ENCODE results near the gene RAI1. TPM values are rescaled to one million over a fixed set of nuclear protein-coding genes. Genes with fewer than 3 reads are reported as not detected.

Gene RAI1
- total and polyA plus RNA-seq, 2 of the 13 experiments (the other 11 are each of a cell fraction or from before 2014, with no cell fraction given) = 3.4 to 5.2 TPM

- no peak overlapping the region for H3K4me3 ChIP-seq (replicated peaks in 1 of 3; ENCODE audit: insufficient read depth in 1 of 3, low read depth in 2 of 3, low read length in 3 of 3)
- no peaks in the 10 kb centered on the region for H3K79me2 ChIP-seq (ENCODE audit: insufficient read depth, low read length)
- in situ Hi-C loops (cut with HindIII; ENCODE audit: extremely low pct_ligation_motif_present, low pct_unique_long_range_greater_than_20kb) (loop anchor here (5.0 kb wide), 1 partner anchor 53 kb away; no protein-coding TSS in a partner anchor), intact Hi-C loops (cut with micrococcal nuclease; ENCODE audit: unreplicated experiment) (no loop called here)
- FAIRE-seq (no peak), DNase-seq (ENCODE audit: low spot score) (no peak), ATAC-seq (no peak)
- peaks cover 47% of the 10 kb centered on the region for H3K4me1 ChIP-seq (ENCODE audit: insufficient read depth, low read length)
- H3K4me2 ChIP-seq (ENCODE audit: low read depth, low read length) = no peak overlapping the region
- no TSS peak for BruUV-seq (replicated peaks)
- H3K27me3 ChIP-seq (ENCODE audit: control insufficient read depth in 1 of 2, insufficient read depth in 2 of 2, low read length in 2 of 2) = no peaks in the 10 kb centered on the region
- POLR2A ChIA-PET = no interaction called here
- peaks cover 12% of the 10 kb centered on the region in 2 experiments for H3K36me3 ChIP-seq (replicated peaks in 1 of 2; ENCODE audit: control insufficient read depth in 1 of 2, insufficient read depth in 2 of 2, low read length in 2 of 2)
- H3K27ac ChIP-seq (ENCODE audit: extremely low read length, insufficient read depth, low read length) = no peak overlapping the region
- H3K9ac ChIP-seq (ENCODE audit: insufficient read depth, low read depth, low read length) = no peak overlapping the region
- H4K20me1 ChIP-seq (ENCODE audit: insufficient read depth, low read length) = 0 out of 2 replicates have a peak, but pooled peaks cover 7% of the 10 kb centered on the region
- no peak for TF ChIP-seq TBP (CRISPR knock-in tag; IDR thresholded peaks at IDR 0.05)
- TF ChIP-seq ZNF550 (CRISPR knock-in tag; IDR thresholded peaks at IDR 0.05; ENCODE audit: borderline replicate concordance) = no peak
- CTCF ChIA-PET (ENCODE audit: low intra/inter-chr PET ratio, low total read pairs) = no interaction called here
- no peak overlapping the region for H2AFZ ChIP-seq (ENCODE audit: low read length)
- no peaks in the 10 kb centered on the region for H3K9me3 ChIP-seq (ENCODE audit: low read length)
- 97% methylated on average over 25 of the region's 52 CpGs for WGBS (ENCODE audit: low lambda C conversion rate)
These were observed 128.3 kb downstream of the RAI1 start for GRCh38 chr17:17809531-17810083.

GRCh38 chr17:17810084-17810894 lies 129.0 kb downstream of the RAI1 start:
- CTCF ChIA-PET (ENCODE audit: low intra/inter-chr PET ratio, low total read pairs) = no interaction called here
- 97% methylated on average over 49 of the region's 68 CpGs for WGBS (ENCODE audit: low lambda C conversion rate)
- BruUV-seq (replicated peaks) = no TSS peak
- no peak for TF ChIP-seq ZNF160 (CRISPR knock-in tag; IDR thresholded peaks at IDR 0.05)
- peak; percentile 59; the same call in 1 of the 2 replicates for TF ChIP-seq RBFOX2 (IDR thresholded peaks at IDR 0.05; ENCODE audit: low read depth, low read length)
- no peak for TF ChIP-seq SIX4 (CRISPR knock-in tag; IDR thresholded peaks at IDR 0.05)
- TF ChIP-seq ZNF780A (CRISPR knock-in tag; IDR thresholded peaks at IDR 0.05) = no peak
- no peak for TF ChIP-seq IRX3 (CRISPR knock-in tag; IDR thresholded peaks at IDR 0.05; ENCODE audit: borderline replicate concordance, low read depth)
- TF ChIP-seq ZBTB33 (CRISPR knock-in tag; IDR thresholded peaks at IDR 0.05) = peak; percentile 78
- TF ChIP-seq ADNP (CRISPR knock-in tag; IDR thresholded peaks at IDR 0.05) = no peak
- TF ChIP-seq ZNF580 (CRISPR knock-in tag; IDR thresholded peaks at IDR 0.05; ENCODE audit: borderline replicate concordance, low read depth) = no peak
- no peak for TF ChIP-seq ZNF253 (CRISPR knock-in tag; IDR thresholded peaks at IDR 0.05; ENCODE audit: borderline replicate concordance)
- TF ChIP-seq AGO1 (IDR thresholded peaks at IDR 0.05; ENCODE audit: low read depth, low read length, poor library complexity, severe bottlenecking) = peak; percentile 45
- no peak for TF ChIP-seq ZNF878 (CRISPR knock-in tag; IDR thresholded peaks at IDR 0.05)
- TF ChIP-seq RBM22 (optimal IDR thresholded peaks at IDR 0.05; ENCODE audit: low read length) = peak; percentile 95
- no peak for TF ChIP-seq CHD4 (IDR thresholded peaks at IDR 0.05; ENCODE audit: borderline replicate concordance, low read length)
- no peak for TF ChIP-seq HDAC2 (CRISPR knock-in tag; IDR thresholded peaks at IDR 0.05)

More at GRCh38 chr17:17810084-17810894, 129.0 kb downstream of the RAI1 start:
- no peaks in the 10 kb centered on the region for H3K27me3 ChIP-seq (ENCODE audit: control insufficient read depth in 1 of 2, insufficient read depth in 2 of 2, low read length in 2 of 2)
- no peak overlapping the region for H2AFZ ChIP-seq (ENCODE audit: low read length)
- DNase-seq (ENCODE audit: low spot score) = no peak
- no peak for FAIRE-seq
- intact Hi-C loops (cut with micrococcal nuclease; ENCODE audit: unreplicated experiment) (no loop called here), in situ Hi-C loops (cut with HindIII; ENCODE audit: extremely low pct_ligation_motif_present, low pct_unique_long_range_greater_than_20kb) (loop anchor here (5.0 kb wide), 1 partner anchor 52 kb away; no protein-coding TSS in a partner anchor)
- POLR2A ChIA-PET = no interaction called here
- H3K4me3 ChIP-seq (replicated peaks in 1 of 3; ENCODE audit: insufficient read depth in 1 of 3, low read depth in 2 of 3, low read length in 3 of 3) = no peak overlapping the region
- H3K4me1 ChIP-seq (ENCODE audit: insufficient read depth, low read length) = peaks cover 47% of the 10 kb centered on the region
- H3K4me2 ChIP-seq (ENCODE audit: low read depth, low read length) = no peak overlapping the region
- ATAC-seq = no peak
- no peak overlapping the region for H3K9ac ChIP-seq (ENCODE audit: insufficient read depth, low read depth, low read length)
- peaks cover 18 to 19% of the 10 kb centered on the region in 2 experiments for H3K36me3 ChIP-seq (replicated peaks in 1 of 2; ENCODE audit: control insufficient read depth in 1 of 2, insufficient read depth in 2 of 2, low read length in 2 of 2)
- no peaks in the 10 kb centered on the region for H3K9me3 ChIP-seq (ENCODE audit: low read length)
- H3K27ac ChIP-seq (ENCODE audit: extremely low read length, insufficient read depth, low read length) = no peak overlapping the region
- no peaks in the 10 kb centered on the region for H3K79me2 ChIP-seq (ENCODE audit: insufficient read depth, low read length)
- H4K20me1 ChIP-seq (ENCODE audit: insufficient read depth, low read length) = 0 out of 2 replicates have a peak, but pooled peaks cover 7% of the 10 kb centered on the region

All from HepG2 (cell line).